Mesendoderm (in vitro differentiated cells): ENCODE measurements around the gene BTNL2.
A peak's percentile ranks its signal among the peaks of the same experiment; 100 is the strongest.

Source experiments
- DNase-seq: peaks from one replicate; pipeline ENCODE4 v3.0.0; 2013
- H2AK5ac ChIP-seq: 2 replicates; pipeline ENCODE4 v1.6.1; 2013; ENCODE audit warnings: low read length, inconsistent platforms
- H2BK120ac ChIP-seq: 2 replicates; pipeline ENCODE4 v1.6.1; 2013; ENCODE audit warnings: low read depth, mild to moderate bottlenecking, low read length, moderate library complexity, mixed read lengths
- H2BK15ac ChIP-seq: replicated peaks from 2 replicates; pipeline ENCODE4 v1.6.1; 2013; ENCODE audit warnings: low read depth, mild to moderate bottlenecking, moderate library complexity
- H2BK5ac ChIP-seq: 2 replicates; pipeline ENCODE4 v1.6.1; 2013; ENCODE audit warnings: low read length, inconsistent platforms
- H3K18ac ChIP-seq: 2 replicates; pipeline ENCODE4 v1.6.1; 2013; ENCODE audit warnings: mild to moderate bottlenecking, low read length, mixed read lengths
- H3K23ac ChIP-seq: one replicate; pipeline ENCODE4 v1.6.1; 2013; ENCODE audit warnings: low read length
- H3K27ac ChIP-seq: 2 replicates; pipeline ENCODE4 v1.5.1; 2013; ENCODE audit warnings: low read depth, mild to moderate bottlenecking, inconsistent platforms, low read length, moderate library complexity
- H3K27me3 ChIP-seq: 2 replicates; pipeline ENCODE4 v1.6.1; 2013; ENCODE audit warnings: low read length, control low read depth, mild to moderate bottlenecking, inconsistent platforms; ENCODE audit not compliant: insufficient read depth, poor library complexity
- H3K36me3 ChIP-seq: 2 replicates; pipeline ENCODE4 v1.6.1; 2013; ENCODE audit warnings: low read length, inconsistent platforms; ENCODE audit not compliant: control insufficient read depth, insufficient read depth
- H3K4ac ChIP-seq: one replicate; pipeline ENCODE4 v1.6.1; 2013; ENCODE audit warnings: low read depth, mild to moderate bottlenecking, low read length, moderate library complexity
- H3K4me1 ChIP-seq: 2 replicates; pipeline ENCODE4 v1.6.1; 2013; ENCODE audit warnings: low read depth, low read length, inconsistent platforms; ENCODE audit not compliant: control insufficient read depth
- H3K4me2 ChIP-seq: 2 replicates; pipeline ENCODE4 v1.6.1; 2013; ENCODE audit warnings: low read length
- H3K4me3 ChIP-seq: 2 replicates; pipeline ENCODE4 v1.5.1; 2013; ENCODE audit warnings: mild to moderate bottlenecking, low read length
- H3K56ac ChIP-seq: one replicate; pipeline ENCODE4 v1.6.1; 2013; ENCODE audit warnings: low read length
- H3K79me1 ChIP-seq: 2 replicates; pipeline ENCODE4 v1.6.1; 2013; ENCODE audit warnings: low read length, inconsistent platforms
- H3K79me2 ChIP-seq: 2 replicates; pipeline ENCODE4 v1.6.1; 2013; ENCODE audit warnings: mild to moderate bottlenecking, low read length; ENCODE audit not compliant: control insufficient read depth, insufficient read depth
- H3K9ac ChIP-seq: 2 replicates; pipeline ENCODE4 v1.6.1; 2013; ENCODE audit warnings: low read length, inconsistent platforms
- H4K5ac ChIP-seq: one replicate; pipeline ENCODE4 v1.6.1; 2013; ENCODE audit warnings: low read length
- H4K8ac ChIP-seq: one replicate; pipeline ENCODE4 v1.6.1; 2013; ENCODE audit warnings: low read depth, mild to moderate bottlenecking, control low read depth, low read length, moderate library complexity
- WGBS: extraction: QIAGEN DNeasy Blood & Tissue Kit; methylation state at CpG from one replicate; pipeline ENCODE4 v1.1.7; 2013; ENCODE audit warnings: low lambda C conversion rate, missing lambda C conversion rate; ENCODE audit not compliant: insufficient coverage; ENCODE audit errors: extremely low coverage; 5-methylcytosine and 5-hydroxymethylcytosine counted together

Gene BTNL2

DNA sequence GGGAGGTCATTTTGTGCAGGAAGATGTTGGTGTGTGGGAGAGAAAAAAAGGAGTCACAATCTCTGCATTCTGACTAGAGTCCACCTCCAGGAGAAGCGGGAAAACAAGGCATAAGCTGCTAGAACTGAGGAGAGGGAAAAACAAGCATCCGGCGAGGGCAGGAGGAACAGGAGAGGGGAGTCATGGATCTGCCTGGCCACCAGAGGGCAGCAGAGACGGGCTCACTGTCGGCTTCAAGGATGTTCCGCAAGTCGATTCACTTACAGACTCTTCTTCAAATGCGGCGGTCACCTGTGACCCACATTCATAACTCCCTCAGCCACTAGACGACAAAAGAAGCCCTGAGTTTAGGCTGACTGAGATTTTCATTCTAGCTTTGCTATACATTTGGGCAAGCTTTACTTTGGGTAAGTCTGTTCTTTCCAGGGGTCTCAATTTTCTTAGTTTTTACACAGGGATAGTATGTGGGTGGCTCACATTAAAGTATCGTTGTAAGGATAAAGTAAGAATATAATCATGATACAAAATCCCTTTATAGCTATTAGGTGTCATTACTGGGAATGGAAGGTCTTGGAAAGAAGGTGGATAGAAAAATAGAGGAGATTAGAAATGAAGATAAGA is 6.6 kb upstream of the BTNL2 start:
- Histone ChIP-seq H2BK5ac (no peak overlapping the region), H3K18ac (no peak overlapping the region), H3K27me3 (no peaks in the 10 kb centered on the region), H3K4me1 (no peaks in the 10 kb centered on the region), H3K79me1 (no peaks in the 10 kb centered on the region), H3K4me2 (no peak overlapping the region), H3K36me3 (no peaks in the 10 kb centered on the region), H3K27ac (no peak overlapping the region), H4K5ac (no peak overlapping the region), H3K4ac (no peak overlapping the region), H2BK120ac (no peak overlapping the region), H3K56ac (no peak overlapping the region), H3K9ac (no peak overlapping the region), H2AK5ac (no peak overlapping the region), H2BK15ac (no peak overlapping the region), H3K79me2 (no peaks in the 10 kb centered on the region), H3K4me3 (no peak overlapping the region), H4K8ac (no peak overlapping the region), H3K23ac (no peak overlapping the region)
- DNase-seq: peak; percentile 81
- WGBS: no CpG with 5 or more reads among the region's 11 CpGs

DNA sequence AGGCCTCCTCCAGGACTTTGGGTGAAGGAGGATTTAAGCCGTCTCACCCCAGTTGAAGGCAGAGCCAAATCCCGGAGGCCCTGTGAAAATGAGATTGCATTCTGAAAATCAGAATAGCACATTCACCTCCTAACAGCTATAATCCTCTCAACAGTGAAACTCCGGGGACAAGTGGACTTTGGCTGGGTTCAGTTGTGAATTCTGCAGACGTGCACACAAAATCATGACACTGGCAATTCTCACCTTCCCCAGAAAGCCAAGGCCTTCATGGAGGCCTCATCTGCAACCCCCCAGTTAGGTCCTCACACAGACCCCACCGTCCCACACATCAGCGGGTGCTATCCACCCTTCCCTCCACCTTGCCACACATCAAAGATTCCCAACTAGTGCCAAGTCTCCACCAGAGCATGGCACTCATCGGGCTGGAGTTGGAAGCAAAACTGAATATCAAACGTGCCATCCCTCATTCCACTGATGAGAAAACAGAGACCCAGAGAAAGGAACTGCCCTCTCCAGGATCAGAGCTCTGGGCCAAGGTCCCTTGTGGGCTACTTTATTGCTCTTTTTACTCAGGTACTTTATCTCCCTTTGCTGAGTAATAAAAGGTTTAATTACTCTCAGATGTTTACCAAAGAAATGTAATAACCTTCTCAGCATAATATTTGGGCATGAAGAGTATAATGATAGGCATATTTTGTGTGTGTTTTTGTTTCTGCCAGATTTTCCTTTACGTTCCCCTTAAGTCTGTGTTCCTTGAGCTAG is 4.8 kb upstream of the BTNL2 start:
- H3K23ac ChIP-seq: no peak overlapping the region
- no peak overlapping the region for H3K4me2 ChIP-seq
- H3K27me3 ChIP-seq: no peaks in the 10 kb centered on the region
- no peaks in the 10 kb centered on the region for H3K36me3 ChIP-seq
- no peak overlapping the region for H3K9ac ChIP-seq
- no peak overlapping the region for H4K8ac ChIP-seq
- no peak overlapping the region for H3K4me3 ChIP-seq
- no peak overlapping the region for H3K4ac ChIP-seq
- H3K4me1 ChIP-seq: no peaks in the 10 kb centered on the region
- no peaks in the 10 kb centered on the region for H3K79me1 ChIP-seq
- no peak overlapping the region for H3K56ac ChIP-seq
- WGBS: no CpG with 5 or more reads among the region's 9 CpGs
- H3K18ac ChIP-seq: no peak overlapping the region
- H3K79me2 ChIP-seq: no peaks in the 10 kb centered on the region
- H2BK15ac ChIP-seq: no peak overlapping the region
- no peak overlapping the region for H2AK5ac ChIP-seq
- no peak overlapping the region for H2BK5ac ChIP-seq
- DNase-seq: no peak
- no peak overlapping the region for H4K5ac ChIP-seq
- no peak overlapping the region for H2BK120ac ChIP-seq
- H3K27ac ChIP-seq: no peak overlapping the region

DNA sequence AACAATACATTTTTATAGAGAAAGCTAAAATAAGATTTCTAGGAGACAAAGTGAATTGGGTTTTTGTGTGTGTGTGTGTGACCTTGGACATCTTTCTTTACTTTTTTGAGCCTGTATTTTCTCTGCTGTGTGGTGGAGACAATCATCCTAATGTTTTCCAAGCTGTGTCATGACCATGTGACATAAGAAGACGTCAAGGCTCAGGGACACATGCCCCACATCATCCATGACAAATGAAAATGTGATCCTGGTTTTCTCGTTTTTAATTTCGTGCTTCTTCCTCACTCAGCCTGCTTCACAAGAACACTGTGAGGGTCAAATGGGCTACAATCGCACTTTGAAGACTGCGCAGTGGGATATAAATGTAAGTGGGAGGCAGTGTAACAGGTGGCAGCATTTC is 3.9 kb upstream of the BTNL2 start:
- H3K79me1 ChIP-seq: no peaks in the 10 kb centered on the region
- H3K18ac ChIP-seq: no peak overlapping the region
- H3K36me3 ChIP-seq: no peaks in the 10 kb centered on the region
- no peak overlapping the region for H2BK120ac ChIP-seq
- H3K56ac ChIP-seq: no peak overlapping the region
- no peaks in the 10 kb centered on the region for H3K4me1 ChIP-seq
- H3K4me2 ChIP-seq: no peak overlapping the region
- no peak overlapping the region for H4K5ac ChIP-seq
- no peak overlapping the region for H4K8ac ChIP-seq
- WGBS: no CpG with 5 or more reads among the region's 5 CpGs
- H2BK5ac ChIP-seq: no peak overlapping the region
- no peak overlapping the region for H2BK15ac ChIP-seq
- H3K9ac ChIP-seq: no peak overlapping the region
- no peak overlapping the region for H3K23ac ChIP-seq
- H3K79me2 ChIP-seq: no peaks in the 10 kb centered on the region
- no peaks in the 10 kb centered on the region for H3K27me3 ChIP-seq
- H3K4ac ChIP-seq: no peak overlapping the region
- no peak overlapping the region for H3K27ac ChIP-seq
- no peak overlapping the region for H3K4me3 ChIP-seq
- H2AK5ac ChIP-seq: no peak overlapping the region
- no peak for DNase-seq

DNA sequence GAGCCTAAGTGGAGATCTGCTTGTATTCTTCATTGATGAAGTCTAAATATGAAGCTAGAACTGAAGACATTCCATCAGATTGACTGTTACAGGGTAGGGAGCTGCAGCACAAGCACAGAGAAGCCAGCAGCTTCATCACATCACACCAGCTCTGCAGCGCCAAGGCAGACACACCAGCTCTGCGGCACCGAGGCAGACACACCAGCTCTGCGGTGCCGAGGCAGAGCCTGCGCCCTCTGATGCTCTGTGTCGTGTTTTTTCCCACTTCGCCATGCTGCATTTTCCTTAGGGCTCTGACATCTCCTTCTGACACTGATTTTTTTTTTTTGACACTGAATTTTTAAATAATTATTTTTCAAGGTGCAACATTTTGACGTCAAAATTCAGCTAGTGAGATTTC is 784 bp downstream of the BTNL2 start:
- Histone ChIP-seq H3K18ac (no peak overlapping the region), H2BK5ac (no peak overlapping the region), H2BK15ac (no peak overlapping the region), H3K4me1 (no peaks in the 10 kb centered on the region), H2BK120ac (no peak overlapping the region), H4K5ac (no peak overlapping the region), H3K4me3 (no peak overlapping the region), H3K4me2 (no peak overlapping the region), H3K36me3 (no peaks in the 10 kb centered on the region), H3K27me3 (no peaks in the 10 kb centered on the region), H3K9ac (no peak overlapping the region), H3K79me1 (no peaks in the 10 kb centered on the region), H3K27ac (no peak overlapping the region), H3K23ac (no peak overlapping the region), H3K56ac (no peak overlapping the region), H4K8ac (no peak overlapping the region), H3K79me2 (no peaks in the 10 kb centered on the region), H3K4ac (no peak overlapping the region), H2AK5ac (no peak overlapping the region)
- no peak for DNase-seq
- WGBS: no CpG with 5 or more reads among the region's 9 CpGs

DNA sequence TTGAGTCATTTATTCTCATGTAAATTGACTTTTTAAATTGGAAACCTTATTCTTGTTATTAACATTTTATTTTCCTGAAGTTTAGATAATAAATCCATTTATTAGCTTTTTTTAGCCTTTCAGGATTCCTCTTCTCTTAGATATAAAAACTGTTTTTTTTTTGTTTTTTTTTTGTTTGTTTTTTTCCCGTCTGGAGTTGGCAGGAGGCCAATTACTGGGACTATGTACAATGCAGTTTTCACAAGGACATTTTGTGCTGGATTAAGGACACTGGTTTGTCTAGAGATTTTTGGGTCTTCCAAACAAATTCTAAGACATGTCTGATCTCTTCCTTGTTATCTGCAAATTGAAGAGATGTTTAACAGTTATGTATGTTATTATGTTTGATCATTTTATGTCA is 1.3 kb downstream of the BTNL2 start:
- Histone ChIP-seq H3K79me1 (no peaks in the 10 kb centered on the region), H4K8ac (no peak overlapping the region), H2AK5ac (no peak overlapping the region), H3K27ac (no peak overlapping the region), H2BK15ac (no peak overlapping the region), H3K56ac (no peak overlapping the region), H3K23ac (no peak overlapping the region), H3K4ac (no peak overlapping the region), H3K27me3 (no peaks in the 10 kb centered on the region), H2BK5ac (no peak overlapping the region), H3K18ac (no peak overlapping the region), H3K4me2 (no peak overlapping the region), H3K9ac (no peak overlapping the region), H3K4me1 (no peaks in the 10 kb centered on the region), H3K36me3 (no peaks in the 10 kb centered on the region), H3K79me2 (no peaks in the 10 kb centered on the region), H2BK120ac (no peak overlapping the region), H3K4me3 (no peak overlapping the region), H4K5ac (no peak overlapping the region)
- no peak for DNase-seq
- WGBS: no CpG with 5 or more reads among the region's 1 CpG

DNA sequence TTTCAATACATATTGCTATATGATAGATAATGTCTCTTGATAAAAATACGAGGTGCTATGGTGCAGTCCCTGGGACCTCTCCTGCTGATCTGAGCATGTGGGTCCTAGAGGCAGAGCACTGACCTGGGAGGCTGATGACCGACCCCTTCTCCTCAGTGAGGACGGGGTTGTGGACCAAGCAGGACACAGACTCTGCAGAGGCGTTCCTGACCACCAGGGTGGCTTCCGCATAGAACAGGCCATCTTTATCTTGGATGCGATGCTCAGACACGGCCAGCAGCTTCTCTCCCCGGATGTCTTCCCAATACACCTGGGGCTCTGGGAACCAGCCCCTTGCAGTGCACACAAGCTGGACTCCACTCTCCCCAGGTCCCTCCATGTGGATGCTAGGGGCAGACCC is 4.2 kb downstream of the BTNL2 start:
- Histone ChIP-seq H2AK5ac (no peak overlapping the region), H2BK5ac (no peak overlapping the region), H4K5ac (no peak overlapping the region), H3K23ac (no peak overlapping the region), H2BK15ac (no peak overlapping the region), H2BK120ac (no peak overlapping the region), H3K79me2 (no peaks in the 10 kb centered on the region), H4K8ac (no peak overlapping the region), H3K18ac (no peak overlapping the region), H3K9ac (no peak overlapping the region), H3K27ac (no peak overlapping the region), H3K4me2 (no peak overlapping the region), H3K36me3 (no peaks in the 10 kb centered on the region), H3K4me1 (no peaks in the 10 kb centered on the region), H3K56ac (no peak overlapping the region), H3K79me1 (no peaks in the 10 kb centered on the region), H3K4me3 (no peak overlapping the region), H3K4ac (no peak overlapping the region), H3K27me3 (no peaks in the 10 kb centered on the region)
- DNase-seq: no peak
- no CpG with 5 or more reads among the region's 8 CpGs for WGBS
